ENCODE data around the gene TSEN54. TPM values are rescaled to one million over a fixed set of nuclear protein-coding genes. Genes with fewer than 3 reads are reported as not detected.

The TSEN54 gene
- total and polyA plus RNA-seq, 12 donors, result 17.9 to 67.8 (median 26.4) TPM

DNA sequence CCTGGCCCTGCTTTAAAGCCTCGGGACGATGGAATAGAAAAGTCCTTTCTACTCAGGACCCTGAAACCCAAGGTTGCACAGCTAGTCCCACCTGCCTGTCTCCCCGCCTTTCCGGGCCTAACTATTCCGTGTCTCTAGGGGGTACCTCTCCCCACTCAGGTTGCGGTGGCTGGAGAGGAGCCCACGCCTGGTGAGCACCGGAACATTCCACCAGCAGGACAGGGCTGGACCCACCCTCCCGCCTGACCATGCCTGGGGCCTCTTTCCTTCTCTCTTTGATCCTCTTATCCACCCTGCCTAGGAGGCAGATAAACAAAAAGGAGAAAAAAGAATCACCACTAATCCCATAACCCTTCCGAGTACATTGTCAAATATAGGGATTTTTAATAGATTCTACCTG lies 20.0 kb downstream of the TSEN54 start:
- H3K4me1 ChIP-seq (replicated peaks in 1 of 2), result no peaks in the 10 kb centered on the region
- WGBS, 4 donors, result 79 to 89% (median 84%) methylated on average over 8 to 10 of the region's 10 CpGs
- H3K9me3 ChIP-seq (replicated peaks in 1 of 3), result no peaks in the 10 kb centered on the region
- no peak for DNase-seq
- TF ChIP-seq, protein P1, sequence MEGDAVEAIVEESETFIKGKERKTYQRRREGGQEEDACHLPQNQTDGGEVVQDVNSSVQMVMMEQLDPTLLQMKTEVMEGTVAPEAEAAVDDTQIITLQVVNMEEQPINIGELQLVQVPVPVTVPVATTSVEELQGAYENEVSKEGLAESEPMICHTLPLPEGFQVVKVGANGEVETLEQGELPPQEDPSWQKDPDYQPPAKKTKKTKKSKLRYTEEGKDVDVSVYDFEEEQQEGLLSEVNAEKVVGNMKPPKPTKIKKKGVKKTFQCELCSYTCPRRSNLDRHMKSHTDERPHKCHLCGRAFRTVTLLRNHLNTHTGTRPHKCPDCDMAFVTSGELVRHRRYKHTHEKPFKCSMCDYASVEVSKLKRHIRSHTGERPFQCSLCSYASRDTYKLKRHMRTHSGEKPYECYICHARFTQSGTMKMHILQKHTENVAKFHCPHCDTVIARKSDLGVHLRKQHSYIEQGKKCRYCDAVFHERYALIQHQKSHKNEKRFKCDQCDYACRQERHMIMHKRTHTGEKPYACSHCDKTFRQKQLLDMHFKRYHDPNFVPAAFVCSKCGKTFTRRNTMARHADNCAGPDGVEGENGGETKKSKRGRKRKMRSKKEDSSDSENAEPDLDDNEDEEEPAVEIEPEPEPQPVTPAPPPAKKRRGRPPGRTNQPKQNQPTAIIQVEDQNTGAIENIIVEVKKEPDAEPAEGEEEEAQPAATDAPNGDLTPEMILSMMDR (IDR thresholded peaks at IDR 0.05), result no peak
- TF ChIP-seq POLR2A (IDR thresholded peaks at IDR 0.05), result no peak
- no peak overlapping the region for H3K4me3 ChIP-seq
- H3K27me3 ChIP-seq, result no peaks in the 10 kb centered on the region
- intact Hi-C loops (cut with DNase I), result no loop called here
- H3K27ac ChIP-seq, result no peak overlapping the region
- H3K36me3 ChIP-seq (replicated peaks in 1 of 2), result no peaks in the 10 kb centered on the region

DNA sequence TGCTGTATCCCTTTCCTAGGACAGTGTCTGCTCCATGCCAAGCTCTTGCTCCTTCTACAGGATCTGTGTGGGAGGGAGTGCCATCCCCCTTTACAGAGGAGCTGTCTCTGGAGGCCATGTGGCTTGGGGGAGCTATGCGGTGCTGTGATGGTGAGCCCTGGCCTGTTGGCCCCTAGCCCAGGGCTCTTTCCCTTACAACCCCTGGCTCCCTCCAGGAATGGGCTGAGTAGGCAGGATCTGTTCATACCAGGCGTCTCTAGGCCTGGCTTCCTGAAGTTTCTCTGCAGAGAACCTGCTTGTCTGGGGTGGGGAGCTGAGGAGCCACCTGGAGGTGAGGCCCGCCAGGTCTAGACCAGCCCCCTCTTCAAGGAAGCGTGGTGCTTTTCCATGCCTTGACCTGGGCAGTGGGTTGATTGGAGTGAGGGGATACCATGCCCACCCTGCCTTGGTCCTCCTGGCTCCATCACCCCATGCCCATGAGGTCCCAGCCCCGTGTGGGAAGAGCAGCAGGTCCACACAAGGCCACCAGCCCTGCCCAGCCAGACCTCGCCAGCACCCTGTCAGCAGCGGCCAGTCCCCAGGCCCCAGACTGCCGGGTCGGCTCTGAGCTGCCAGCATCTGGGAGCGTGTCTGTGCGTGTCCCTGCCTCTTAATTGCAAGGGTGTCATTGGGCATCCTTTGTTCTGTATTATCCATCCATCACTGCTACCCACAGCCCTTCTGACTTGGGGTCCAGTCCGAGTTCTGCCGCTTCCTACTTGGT lies 23.8 kb downstream of the TSEN54 start:
- no peak overlapping the region for H3K27ac ChIP-seq
- no peak for DNase-seq
- no peaks in the 10 kb centered on the region for H3K4me1 ChIP-seq (replicated peaks in 1 of 2)
- H3K27me3 ChIP-seq, result no peaks in the 10 kb centered on the region
- WGBS, 4 donors, result 88 to 94% (median 90%) methylated on average over 5 to 13 of the region's 13 CpGs
- intact Hi-C loops (cut with DNase I), result no loop called here
- H3K9me3 ChIP-seq (replicated peaks in 1 of 3), result no peaks in the 10 kb centered on the region
- no peak for TF ChIP-seq POLR2A (IDR thresholded peaks at IDR 0.05)
- TF ChIP-seq, protein P1 (IDR thresholded peaks at IDR 0.05), result no peak
- H3K4me3 ChIP-seq, result no peak overlapping the region
- H3K36me3 ChIP-seq (replicated peaks in 1 of 2), result no peaks in the 10 kb centered on the region

DNA sequence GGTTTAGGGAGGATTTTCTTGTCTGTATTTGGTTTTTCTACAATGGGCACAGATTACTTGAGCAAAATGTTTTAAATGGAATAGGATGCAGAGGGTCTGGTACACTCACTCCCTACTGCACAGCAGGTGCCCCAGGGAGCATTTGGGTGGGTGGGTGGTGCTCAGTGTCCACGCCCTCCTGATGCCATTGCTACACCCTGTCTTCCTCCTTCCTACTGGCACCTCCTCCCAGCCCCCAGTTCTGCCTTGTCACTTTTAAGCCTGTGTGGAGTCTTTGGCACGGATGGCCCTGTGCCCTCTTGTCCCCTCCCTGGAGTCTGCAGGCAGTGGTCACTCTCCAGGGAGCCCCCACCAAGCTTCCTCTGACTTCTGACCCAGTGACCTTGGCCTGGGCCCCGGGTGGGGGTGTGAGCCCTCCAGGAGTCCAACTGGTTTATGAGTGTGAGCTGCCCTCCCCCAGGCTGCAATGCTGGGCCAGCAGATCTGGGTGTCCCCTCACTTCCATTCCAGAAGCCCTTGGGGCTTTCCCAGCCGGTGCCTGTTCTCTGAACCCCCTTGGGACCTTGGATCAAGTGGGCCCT lies 24.7 kb downstream of the TSEN54 start:
- intact Hi-C loops (cut with DNase I), result no loop called here
- Histone ChIP-seq H3K27me3 (no peaks in the 10 kb centered on the region), H3K9me3 (replicated peaks in 1 of 3) (no peaks in the 10 kb centered on the region), H3K4me1 (replicated peaks in 1 of 2) (no peaks in the 10 kb centered on the region), H3K27ac (no peak overlapping the region), H3K36me3 (replicated peaks in 1 of 2) (no peaks in the 10 kb centered on the region), H3K4me3 (no peak overlapping the region)
- DNase-seq, result no peak
- TF ChIP-seq, protein P1 (IDR thresholded peaks at IDR 0.05), result no peak
- no peak for TF ChIP-seq POLR2A (IDR thresholded peaks at IDR 0.05)
- WGBS, 4 donors, result 14 to 88% (median 58%) methylated on average over 1 to 4 of the region's 4 CpGs

DNA sequence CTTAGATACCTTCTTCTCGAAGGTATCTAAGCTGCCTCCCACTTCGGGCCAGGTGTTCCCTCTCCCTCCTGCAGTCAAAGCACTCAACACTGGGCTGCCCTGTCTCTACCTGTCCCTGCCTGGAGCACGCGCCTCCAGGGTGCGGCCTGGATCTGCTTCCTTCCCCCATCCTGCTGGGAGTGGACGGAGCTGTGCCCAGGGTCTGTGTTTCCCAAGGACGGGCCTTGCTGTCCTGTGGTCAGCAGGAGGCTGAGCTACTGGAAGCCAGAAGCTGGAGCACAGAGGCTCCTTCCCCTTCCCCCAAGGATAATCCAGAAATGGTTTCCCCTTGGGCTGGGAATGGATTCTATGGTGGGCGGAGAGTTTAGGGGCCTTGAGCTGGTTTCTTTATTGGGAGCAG lies 25.9 kb downstream of the TSEN54 start:
- intact Hi-C loops (cut with DNase I), result no loop called here
- DNase-seq, result no peak
- Histone ChIP-seq H3K27me3 (no peaks in the 10 kb centered on the region), H3K4me1 (replicated peaks in 1 of 2) (no peaks in the 10 kb centered on the region), H3K27ac (no peak overlapping the region), H3K36me3 (replicated peaks in 1 of 2) (no peaks in the 10 kb centered on the region), H3K4me3 (no peak overlapping the region), H3K9me3 (replicated peaks in 1 of 3) (no peaks in the 10 kb centered on the region)
- WGBS, 4 donors, result 93 to 98% (median 95%) methylated on average over 8 of the region's 8 CpGs
- no peak for TF ChIP-seq POLR2A (IDR thresholded peaks at IDR 0.05)
- TF ChIP-seq, protein P1 (IDR thresholded peaks at IDR 0.05), result no peak
